Amniotic epithelial cell (primary cell): ENCODE results near the gene KCNIP1.

Experiments used
- DNase-seq: peaks from one replicate; pipeline ENCODE4 v3.0.0-alpha.2; 2010; ENCODE audit warnings: low read depth

The KCNIP1 gene

DNA sequence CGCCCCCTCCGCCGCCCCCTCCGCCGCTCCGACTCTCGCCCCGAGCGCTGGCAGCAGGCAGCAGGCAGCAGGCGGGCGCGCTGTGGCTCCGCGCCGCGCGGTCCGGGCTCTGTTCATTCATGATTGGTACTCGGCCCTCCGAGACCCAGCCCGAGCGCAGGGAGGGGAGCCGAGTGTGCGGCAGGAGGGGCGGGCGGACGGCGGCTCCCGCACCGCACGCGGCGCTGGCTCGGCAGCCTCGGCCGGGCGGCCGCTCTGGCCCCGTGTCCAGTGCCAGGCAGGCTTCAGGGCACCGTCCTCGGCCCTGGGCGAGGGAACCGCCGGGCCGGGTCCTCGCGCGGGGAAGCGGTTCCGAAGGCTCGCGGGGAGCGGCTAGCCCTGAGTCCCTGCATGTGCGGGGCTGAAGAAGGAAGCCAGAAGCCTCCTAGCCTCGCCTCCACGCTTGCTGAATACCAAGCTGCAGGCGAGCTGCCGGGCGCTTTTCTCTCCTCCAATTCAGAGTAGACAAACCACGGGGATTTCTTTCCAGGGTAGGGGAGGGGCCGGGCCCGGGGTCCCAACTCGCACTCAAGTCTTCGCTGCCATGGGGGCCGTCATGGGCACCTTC, at the start of gene KCNIP1:
KCNIP1 (plus strand) TSS at position 31 of the 607 bp plus-strand sequence.
- no peak for DNase-seq

DNA sequence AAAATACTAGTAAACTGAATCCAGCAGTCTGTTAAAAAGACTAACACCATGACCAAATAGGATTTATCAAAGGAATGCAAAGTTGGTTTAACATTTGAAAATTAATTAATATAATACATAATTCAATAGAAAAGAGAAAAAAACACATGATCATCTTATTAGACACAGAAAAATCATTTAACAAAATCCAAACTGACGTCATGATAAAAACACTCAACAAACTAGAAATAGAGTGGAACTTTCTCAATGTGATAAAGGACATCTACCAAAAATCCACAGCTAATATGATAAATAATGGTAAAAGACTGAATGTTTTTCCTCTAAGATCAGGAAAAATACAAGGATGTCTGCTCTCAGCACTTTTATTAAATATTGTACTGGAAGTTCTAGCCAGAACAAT, 40.4 kb upstream of the KCNIP1 start:
- DNase-seq, result no peak

DNA sequence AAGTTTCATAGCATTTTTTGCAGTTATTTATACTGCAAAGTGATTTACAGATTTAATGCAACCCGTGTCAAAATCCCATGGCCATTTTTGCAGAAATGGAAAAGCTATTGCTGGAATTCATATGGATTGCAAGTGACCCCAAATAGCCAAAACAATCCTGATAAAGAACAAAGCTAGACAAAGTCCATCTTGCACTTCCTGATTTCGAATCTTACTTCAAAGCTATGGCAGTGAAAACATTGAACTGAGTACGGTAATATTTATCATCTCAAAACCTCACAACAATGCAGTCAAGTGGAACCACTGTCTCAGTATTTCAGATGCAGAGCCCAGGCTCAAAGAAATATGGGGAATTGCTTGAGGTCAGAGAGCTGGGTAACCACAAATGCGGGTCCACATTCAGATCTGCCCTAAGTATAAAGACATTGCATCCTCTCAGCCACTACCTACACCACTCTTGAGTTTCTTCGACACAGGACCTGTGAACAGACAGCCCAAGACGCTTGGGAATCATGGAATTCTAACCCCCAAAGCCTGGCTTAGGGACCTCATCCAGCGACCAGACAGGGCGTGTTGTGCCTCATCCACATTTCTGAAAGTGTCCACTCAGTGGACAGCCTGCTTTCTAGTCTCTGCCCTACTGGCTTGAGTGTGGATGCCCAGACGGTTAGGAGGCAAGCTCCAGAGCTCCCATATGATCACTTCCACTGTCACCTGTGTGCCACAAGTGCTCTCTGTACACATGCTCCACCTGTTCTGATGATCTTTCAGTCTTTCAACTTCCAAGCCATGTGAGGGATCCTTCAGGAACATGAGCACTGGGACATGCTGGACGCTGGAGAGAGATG, 39.3 kb upstream of the KCNIP1 start:
- DNase-seq, result no peak

DNA sequence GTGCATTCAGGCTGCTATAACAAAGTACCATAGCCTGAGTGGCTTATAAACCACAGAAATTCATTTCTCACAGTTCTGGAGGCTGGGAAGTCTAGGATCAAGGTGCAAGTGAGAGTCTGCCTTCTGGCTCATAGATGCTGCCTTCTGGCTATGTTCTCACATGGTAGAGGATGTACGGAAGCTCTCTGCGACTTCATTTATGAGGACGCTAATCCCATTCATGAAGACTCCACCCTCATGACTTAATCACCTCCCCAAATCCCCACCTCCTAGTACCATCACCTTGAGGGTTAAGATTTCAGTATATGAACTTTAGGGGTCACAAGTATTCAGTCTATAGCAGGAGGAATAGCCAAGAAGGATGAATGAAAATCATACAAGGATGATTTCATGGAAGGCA, 37.3 kb upstream of the KCNIP1 start:
- no peak for DNase-seq

DNA sequence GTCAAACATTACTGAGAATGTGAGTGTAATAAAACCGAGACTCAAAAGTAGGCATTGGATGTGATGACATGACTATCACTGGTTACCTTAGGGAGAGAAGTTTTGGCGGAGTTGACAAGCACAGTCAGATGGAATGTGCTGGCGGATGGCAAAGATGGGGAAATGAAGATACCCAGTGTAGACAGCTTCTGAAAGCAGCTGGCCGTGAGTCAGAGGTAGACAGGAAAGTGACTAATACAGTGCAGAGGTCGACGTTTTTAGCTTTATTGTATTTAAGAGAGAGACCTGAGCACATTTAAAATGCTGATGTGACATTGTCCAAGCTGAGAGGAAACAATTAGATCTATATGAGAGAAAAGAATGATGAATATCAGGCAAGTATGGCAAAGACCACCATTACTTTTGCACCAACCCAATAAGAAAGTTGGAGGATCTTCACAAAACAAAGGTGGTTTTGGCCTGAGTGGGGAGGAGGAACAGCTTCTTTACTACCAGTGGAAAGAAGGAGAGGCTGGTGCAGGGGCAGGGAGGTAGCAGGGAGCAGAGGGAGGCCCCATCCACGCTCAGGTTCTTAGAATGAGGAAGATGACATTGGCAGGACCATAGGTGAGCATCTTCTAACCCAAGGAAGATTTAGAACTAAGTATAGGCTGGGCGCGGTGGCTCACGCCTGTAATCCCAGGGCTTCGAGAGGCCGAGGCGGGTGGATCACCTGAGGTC, 36.7 kb upstream of the KCNIP1 start:
- DNase-seq, result peak; percentile 76

DNA sequence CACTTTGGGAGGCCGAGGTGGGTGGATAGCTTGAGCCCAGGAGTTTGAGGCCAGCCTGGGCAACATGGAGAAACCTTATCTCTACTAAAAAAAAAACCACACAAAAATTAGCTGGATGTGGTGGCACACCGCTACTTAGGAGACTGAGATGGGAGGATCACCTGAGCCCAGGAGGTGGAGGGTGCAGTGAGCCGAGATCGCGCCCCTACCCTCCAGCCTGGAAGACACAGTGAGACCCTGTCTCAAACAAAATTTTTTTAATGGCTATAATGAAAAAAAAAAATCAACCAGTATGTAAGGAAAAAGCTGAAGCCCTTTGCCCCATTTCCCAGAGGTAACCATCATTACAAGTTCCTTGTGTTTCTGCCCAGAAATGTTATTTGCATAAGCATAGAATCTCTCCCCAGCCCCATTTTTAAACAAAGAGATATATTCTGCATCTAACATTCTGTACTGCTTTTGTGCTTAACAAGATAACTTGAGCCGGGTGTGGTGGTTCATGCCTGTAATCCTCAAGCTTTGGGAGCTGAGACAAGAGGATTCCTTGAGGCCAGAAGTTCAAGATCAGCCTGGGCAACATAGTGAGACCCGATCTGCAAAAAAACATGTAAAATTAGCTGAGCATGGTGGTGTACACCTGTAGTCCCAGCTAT, 35.1 kb upstream of the KCNIP1 start:
- DNase-seq, result no peak

DNA sequence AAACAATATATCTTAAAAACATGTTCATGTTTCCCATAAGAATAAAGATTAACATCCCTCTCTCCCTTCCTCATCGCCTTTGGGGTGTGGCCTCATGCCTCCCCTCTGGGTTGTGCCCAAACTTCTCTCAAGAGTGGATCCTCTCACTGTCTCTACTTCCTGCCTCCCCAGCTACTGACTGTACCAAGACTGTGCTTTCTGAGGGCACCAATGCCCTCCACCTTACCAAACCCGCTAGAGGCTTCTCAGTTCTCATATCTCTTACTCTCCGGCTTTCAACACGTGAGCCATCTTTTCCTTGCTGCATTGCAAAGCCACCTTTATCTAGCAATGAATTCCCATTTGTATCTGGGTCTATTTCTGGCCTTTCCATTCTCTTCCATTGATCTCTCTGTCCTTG, 34.4 kb upstream of the KCNIP1 start:
- DNase-seq, result no peak

DNA sequence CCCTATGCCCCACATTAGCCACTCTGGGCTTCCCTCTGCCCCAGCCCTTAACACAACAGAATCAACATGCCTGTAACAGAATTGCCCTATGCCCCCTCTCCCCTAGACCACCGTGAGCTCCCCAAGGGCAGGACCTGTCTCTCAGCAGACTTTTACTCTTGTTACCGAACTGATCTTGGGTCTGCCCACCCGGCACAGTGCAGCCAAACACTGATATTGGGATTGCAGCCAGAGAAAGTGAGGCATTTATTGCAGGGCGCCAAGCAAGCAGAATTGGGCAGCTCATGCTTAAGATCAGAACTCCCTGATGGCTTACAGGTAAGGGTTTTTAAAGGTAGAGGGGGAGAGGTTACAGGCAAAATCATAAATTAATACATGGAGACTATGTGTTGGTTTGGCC, 33.5 kb upstream of the KCNIP1 start:
- DNase-seq, result no peak

DNA sequence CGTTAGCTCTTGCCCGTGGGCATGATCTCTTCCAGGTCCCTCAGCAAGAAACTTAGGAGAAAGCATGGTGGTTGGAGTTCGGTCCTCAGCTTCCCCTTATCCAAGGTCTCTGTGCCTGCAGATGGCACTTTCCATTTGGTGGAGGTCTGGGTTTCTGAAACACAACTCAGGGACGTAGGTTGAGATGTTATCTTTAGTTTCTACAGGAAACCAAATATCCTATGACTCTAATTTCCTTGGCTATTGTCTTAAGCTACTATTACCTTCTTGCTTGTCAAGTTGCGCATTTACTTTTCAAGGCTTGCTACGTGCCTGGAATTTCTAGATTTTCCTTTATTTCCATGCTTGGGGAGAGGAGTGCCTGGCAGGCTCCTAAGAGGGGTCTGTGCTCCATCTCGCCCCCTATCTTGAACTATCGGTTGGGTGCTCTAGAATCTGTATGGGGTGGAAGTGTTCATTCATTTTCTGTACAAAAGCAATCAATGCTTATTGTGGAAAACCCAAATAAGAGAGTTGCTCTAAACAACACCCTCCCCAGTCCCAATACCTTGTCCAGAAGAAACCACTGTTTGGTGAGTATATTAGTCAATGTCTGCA, 32.9 kb upstream of the KCNIP1 start:
- DNase-seq, result no peak

DNA sequence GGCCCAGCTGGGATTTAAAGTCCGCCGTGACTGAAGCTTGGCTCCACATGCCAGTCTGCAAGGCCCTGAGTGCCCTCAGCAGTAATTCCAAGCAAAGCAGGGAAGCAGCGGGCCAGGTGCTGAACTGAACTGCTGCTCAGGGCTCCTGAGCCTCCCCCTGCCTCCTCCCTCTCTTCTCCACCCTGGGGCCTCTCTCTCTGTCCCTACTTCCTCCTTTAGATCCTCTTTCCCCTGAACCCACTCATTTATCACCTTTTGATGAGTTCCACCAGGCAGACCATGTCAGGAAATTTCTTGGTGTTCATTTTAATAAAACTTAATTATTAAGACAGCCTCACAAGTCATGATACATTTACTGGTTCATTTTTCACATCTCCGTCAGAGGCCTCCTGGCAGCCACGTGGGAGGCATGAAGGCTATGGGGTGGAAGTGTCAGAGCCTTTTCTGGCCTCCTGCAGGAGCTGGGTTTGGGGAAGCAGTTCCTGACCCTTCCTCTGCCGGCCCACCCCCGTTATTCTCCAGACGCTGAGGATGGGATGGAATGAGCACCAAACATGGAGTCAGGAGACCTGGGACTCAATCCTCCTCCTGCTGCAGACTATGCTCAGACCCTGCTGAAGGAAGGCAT, 32.2 kb upstream of the KCNIP1 start:
- DNase-seq, result no peak

DNA sequence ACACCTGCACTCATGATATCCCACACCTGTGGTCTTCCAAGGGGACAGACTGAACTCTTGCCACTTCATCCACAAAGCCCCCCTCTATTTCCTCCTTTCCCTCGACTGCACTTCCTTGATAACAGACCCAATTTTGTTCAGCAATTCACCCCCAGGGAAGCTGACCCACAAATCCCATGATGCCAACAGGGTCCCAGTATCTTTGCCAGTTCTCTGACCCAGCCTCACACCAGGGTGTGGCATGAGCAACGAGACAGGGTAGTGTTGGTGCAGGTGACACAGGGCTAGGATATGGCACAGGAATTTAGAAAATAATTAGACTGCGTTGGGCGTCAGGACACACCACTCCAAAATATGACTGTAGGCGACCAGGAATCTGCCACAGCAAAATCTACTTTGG, 30.2 kb upstream of the KCNIP1 start:
- DNase-seq, result no peak

DNA sequence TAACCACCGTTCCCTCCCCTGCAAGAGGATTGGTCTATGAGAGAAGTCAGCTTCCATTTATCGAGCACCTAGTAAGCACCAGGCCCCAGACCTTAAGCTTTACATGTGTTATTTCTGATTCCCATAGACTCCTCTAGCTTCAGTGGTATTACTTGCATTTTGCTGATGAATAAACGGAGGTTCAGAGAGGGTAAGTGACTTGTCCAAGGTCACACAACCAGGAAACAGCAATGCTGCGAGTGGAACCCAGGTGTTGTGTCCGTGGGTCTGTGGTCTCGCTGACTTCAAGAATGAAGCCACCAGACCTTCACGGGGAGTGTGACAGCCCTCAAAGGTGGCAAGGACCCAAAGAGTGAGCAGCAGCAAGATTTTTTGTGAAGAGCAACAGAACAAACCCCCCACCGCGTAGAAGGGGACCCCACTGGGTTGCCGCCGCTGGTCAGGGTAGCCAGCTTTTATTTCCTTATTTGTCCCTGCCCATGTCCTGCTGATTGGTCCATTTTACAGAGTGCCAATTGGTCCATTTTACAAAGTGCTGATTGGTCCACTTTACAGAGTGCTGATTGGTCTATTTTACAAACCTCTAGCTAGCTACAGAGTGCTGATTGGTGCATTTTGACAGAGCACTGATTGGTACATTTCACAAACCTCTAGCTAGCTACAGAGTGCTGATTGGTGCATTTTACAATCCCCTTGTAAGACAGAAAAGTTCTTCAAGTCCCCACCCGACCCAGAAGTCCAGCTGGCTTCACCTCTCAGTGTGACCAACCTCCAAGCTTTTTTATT, 29.1 kb upstream of the KCNIP1 start:
- DNase-seq, result no peak

DNA sequence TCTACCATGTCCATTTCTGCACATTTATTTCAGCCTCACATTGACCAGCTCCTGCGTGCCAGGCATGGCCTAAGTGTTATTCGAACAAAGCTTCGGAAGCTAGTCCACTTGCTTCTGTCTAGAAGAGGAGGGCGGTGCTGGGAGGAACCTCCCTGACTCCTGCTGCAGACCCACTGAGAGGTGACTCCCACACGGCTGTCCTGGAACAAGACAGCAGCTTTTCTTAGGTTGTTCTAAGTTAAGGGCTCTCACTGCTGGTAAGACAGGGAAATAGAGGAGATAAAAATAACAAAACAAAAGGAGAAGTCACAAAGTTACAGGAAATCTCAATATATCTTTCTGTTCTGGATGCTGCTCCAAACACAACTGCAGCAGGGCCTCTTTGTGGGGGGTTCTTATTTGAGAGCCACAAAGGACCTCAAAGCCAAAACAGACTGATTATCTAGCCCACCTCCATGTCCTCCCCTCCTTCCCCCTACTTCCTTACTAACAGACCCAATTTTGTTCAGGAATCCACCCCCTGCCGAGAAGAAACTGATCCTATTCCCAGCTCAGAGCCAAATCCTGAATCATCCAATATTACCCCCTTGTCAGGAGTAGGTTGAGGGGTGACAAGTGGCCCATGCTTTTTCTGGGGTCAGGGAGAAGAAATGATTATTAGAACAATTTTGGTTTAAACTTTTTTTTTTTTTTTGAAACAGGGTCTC, 28.4 kb upstream of the KCNIP1 start:
- DNase-seq, result no peak

DNA sequence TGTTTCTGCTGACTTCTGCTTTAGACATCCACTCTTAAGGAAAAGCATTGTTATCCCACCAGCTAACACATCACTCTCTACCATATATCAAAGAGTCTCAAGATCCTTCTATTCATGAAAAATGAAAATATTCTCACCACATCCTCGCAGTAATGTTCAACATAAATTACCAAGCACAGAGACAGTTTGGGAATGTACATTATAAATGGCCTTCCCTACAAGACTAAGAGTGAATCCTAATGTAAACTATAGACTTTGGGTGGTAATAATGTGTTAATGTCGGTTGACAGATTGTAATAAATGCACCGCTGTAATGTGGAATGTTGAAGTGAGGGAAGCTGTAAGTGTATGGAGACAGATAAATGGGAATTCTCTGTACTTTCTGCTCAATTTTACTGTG, 27.1 kb upstream of the KCNIP1 start:
- no peak for DNase-seq

DNA sequence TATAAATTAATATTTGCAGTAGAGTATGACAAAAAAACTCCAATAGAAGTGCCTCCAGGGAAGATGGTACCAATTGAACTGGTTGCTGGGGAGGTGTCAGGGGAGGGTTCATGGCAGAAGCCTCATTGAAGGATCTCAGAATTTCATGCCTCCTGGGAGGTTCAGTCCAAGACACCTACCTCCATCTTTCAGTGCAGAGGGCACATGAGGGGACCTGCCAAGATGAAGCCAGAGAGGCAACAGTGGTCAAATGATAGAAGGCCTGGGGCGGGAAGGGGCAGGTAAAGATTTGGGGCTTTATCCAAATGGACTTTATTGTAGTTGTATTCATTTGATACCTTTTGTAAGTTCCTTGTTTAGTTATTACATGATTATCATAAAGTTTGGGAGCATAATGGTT, 25.9 kb upstream of the KCNIP1 start:
- DNase-seq, result no peak

DNA sequence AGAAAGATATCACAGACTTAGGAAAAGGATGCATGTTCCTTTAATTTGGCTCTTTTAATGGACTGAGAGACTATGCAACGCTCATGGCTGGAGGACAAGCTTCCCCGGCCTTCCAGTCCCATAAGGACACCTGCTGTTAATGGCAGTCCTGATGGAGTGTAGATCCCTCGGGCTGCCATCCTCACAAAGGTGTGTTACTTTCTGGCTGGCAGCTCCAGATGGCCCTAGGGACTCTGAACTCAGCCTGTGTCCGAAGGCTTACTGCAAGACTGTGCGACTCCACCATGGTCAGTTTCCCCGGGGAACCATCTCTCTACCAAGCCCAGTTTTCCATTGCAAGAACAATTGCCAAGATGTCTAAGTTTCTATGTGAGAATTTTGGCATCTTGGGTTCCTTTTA, 25.5 kb upstream of the KCNIP1 start:
- DNase-seq, result no peak

DNA sequence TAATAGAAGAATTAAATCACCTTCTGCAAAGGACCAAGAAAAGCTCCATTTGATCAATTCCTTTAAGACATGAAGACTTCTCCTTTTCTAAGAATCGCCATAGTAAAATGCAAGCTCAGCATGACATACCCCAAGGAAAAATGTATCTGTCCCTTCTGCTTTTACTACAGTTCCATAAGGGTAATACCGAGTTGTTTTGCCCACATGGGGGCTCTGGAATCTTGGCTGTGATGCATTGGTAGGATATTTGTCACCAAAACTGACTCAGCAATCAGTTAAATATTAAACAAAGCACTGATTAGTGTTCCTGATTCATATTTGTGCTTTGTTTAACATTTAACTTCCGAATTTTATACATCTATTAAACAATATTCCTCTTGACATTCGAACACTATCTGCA, 24.3 kb upstream of the KCNIP1 start:
- no peak for DNase-seq

DNA sequence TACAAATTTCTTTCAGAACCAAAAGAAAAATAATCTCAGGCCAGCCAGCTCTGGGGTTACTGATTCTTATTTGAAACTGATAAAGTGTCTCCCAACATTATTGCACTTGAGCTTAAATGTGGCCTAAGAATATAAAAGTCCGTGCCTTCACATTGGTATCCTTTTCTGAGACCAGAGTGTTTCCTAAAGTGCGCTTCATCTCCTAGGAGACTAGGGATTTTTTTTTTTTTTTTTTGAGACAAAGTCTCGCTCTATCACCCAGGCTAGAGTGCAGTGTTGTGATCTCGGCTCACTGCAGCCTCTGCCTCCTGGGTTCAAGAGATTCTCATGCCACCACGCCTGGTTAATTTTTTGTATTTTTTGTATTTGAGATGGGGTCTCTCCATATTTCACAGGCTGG, 23.6 kb upstream of the KCNIP1 start:
- DNase-seq, result no peak

DNA sequence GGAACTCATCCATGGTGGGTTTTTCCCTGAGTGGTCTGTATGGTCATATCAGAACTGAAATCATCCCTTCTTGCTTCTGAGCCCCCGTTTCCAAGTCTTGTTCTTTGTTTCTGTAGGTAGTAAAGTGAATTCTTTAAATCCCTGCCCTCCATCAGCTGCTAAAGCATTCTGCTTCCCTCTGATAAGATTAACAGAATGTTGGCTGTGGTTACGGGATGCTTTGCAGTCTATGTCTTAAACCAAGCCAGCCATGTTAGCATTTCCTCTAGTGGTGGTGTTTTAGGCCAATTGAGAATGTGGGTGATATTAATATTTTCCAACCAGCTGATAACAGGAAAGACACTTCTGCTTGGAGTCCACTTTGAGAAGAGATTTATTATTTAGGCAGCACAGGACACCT, 22.0 kb upstream of the KCNIP1 start:
- no peak for DNase-seq

DNA sequence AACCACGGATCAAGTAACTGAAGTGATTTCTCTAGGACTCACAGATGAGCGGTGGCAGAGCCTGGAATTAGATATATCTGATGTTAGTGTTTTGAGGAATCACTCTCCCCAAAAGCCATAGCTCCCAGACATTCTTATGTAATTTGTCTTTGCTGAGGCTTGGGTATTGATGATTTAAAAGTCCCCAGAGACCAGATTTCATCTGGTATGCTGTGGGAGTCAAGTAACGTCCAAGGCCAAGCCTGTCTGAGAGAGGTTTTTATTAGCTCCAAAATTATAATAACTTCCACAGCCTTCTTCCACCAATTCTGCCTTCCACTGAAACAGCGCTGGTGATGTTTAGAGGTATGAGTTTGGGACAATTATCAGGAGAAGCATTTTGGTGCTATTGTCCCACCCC, 21.3 kb upstream of the KCNIP1 start:
- no peak for DNase-seq
